Measurements from ENCODE around the gene MPST.
"Not testable (repeated sequence)": the region's sequence is repeated elsewhere in the genome, so short reads cannot be mapped to it uniquely, and the experiment has no call there.

The MPST gene

DNA sequence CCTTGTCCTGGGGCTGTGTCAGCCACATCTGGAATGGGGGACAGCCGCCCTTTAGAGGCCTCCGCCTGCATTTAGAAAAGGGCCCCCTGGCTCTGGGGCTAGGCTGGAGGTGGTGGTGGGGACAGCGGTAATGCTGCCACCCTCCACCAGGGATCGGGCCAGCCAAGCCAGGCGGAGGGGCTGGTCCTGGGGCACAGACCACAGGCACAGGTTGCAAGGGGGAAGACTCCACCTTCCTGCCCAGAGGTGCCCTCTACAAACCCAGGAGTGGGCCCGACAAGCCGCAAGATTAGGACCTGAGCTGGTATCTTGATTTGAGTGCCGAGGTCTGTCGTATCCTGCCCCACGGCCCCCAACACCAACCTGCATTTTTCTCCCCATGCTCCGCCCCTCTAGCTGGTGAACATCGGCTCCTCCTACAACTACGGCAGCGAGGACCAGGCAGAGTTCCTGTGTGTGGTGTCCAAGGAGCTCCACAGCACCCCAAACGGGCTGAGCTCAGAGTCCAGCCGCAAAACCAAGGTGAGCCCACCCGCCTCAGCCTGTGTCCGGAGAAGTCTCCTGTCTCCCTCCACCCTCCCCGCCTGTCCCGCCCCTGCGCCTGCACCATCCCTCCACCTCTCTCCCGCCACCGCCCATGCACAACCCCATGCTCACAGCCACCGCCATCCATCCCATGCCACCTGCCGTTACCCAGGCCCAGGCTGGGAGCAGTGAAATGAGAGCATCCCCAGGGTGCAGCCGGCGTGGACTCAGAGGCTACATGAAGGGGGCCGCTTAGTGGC, 39.6 kb downstream of the MPST start:
- no peak overlapping the region for H3K27ac ChIP-seq
- DNase-seq (ENCODE audit: low read depth, low spot score) = no peak

DNA sequence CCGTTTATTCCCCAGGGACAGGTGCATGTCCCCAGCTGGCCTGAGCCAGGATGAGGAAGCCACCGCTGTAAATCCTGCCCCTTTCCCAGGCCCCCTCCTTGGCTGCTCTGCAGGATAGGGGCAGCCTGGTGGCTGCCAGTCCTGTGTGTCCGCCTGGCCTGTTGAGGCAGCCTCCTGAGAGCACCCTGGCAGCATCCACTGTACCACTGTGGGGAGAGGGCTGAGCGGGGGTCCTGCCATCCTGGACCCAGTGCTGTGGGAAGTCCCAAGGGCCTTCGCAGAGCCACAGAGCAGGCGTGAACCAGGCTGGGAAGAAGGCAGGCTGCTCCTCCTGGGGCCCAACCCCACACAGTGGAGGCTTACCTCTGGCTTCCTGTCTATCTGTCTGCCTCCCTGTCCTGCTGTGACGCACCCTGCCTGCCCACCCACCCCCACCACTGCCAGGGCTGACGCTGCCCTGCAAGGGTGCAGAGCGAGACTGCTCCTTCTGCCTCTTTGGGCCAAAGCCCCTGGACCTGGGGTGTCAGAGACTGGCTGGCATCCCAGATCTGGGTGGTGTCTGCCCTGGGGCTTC, 40.4 kb downstream of the MPST start:
- no peak for DNase-seq (ENCODE audit: low read depth, low spot score)
- H3K27ac ChIP-seq = no peak overlapping the region

DNA sequence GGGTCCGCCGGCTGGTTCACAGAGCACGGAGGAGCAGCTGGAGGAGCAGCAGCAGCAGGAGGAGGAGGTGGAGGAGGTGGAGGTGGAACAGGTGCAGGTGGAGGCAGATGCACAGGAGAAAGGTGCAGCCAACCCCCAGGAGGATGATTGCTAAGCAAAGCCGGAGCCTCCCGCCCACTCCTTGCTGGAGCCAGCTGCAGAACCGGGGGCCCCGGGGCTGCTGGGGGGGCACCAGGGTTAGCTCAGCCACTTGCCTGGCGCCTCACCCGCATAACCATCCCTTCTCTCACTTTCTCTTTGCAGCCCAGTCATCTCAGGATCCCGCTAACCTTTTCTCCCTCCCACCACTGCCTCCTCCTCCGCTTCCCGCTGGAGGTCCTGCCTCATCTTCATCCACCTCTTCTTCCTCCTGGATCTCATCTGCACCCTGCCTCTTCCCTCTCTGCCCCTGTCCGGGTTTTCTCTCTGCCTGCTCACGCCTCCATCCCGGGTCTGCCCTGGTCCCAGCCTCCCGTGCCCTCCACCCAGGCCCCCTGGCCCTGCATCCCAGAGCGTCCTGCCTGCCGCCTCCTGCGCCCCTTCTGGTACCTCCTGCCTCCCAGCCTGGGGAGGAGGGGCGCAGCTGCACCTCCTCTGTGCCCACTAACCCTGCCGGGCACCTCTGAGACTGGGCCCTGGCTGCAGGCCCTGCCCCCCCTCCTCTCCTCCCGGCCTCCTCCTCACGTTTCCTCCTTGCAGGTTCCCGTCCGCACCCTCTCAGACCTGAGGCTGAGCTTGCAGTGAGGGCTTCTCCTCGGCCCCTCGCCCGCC, 41.5 kb downstream of the MPST start:
- DNase-seq (ENCODE audit: low read depth, low spot score) = no peak
- no peak overlapping the region for H3K27ac ChIP-seq

DNA sequence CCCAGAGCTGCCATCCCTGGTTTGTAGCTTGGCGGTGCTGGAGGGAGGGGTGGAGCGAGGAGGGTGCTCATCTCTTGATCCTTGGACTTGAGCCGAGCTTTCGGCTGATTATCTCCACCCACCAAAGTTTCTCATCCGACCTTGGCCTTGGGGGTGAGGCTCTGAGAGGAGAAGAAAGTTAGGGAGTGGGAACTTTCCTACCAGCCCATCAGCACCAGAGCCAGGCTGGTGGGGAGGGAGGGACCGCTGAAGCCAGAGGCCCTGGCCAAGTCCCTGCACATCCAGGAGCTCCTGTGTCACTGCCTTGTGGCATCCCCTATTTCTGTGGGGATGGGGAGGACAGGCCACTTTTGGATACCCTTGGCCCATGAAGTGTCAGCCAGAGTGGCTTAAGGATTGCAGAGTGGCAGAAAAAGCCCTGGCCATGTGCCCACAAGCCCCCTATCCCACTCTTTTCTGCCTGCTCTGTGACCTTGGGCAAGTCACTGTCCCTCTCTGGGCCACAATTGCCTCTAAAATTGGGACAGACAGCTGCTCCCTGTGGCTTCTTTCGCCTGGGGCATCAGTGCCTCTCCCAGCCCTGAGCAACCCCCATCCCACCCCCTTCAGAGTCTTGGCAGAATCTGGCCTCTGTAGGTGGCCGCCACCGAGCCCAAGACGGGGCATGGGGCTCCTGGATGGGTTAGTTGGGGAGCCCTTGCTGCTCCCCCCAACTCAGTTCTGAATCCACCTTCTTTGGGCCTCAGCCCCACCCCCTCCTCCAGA, 42.3 kb downstream of the MPST start:
- H3K27ac ChIP-seq = no peak overlapping the region
- no peak for DNase-seq (ENCODE audit: low read depth, low spot score)

DNA sequence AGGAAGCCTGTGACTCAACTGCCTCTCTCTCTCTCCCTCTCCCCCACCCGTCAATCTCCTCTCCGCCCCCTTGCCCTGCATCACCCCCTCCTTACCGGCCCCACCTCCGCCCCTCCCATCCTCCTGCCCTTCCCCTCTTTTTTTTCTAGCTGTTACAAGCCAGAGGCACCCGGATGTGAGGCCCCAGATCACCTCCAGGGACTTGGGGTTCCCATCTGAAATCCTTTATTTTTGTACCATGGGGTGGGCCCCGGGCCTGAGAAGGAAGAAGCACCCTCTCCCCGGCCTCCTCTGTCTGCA, 42.8 kb downstream of the MPST start:
- DNase-seq (ENCODE audit: low read depth, low spot score) = no peak
- H3K27ac ChIP-seq = no peak overlapping the region

DNA sequence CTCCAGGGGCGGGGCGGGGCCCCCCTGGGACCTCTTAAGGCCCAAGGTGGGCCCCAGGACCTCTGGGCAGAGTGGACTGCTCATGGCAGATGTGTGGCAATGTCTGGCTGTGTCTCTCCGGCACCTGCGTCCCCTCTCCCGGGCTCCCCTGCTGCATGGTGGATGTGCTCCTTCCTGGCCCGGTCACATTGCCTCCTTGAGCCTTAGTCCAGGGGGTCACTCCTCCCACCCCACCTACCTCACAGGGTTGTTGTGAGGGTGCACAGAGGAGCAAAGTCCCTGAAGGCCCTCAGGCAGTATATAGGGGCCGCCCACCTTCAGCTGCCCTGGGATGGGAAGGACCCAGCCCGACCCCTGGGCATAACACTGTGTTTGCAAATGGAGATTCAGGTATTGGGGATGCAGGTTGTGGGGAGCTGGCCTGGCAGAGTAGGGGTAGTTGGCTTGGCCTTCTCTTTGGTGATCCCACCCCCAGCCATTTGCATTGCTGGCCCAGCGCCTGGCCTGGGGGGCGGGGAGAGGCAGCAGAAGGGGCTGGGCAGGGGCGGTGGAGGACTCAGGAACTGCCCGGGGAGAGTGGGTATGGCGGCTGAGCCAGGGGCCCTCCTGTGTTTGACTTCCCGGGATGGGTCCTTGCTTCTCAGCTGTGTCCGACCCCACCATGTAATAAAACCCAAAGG, 43.3 kb downstream of the MPST start:
- H3K27ac ChIP-seq = no peak overlapping the region

DNA sequence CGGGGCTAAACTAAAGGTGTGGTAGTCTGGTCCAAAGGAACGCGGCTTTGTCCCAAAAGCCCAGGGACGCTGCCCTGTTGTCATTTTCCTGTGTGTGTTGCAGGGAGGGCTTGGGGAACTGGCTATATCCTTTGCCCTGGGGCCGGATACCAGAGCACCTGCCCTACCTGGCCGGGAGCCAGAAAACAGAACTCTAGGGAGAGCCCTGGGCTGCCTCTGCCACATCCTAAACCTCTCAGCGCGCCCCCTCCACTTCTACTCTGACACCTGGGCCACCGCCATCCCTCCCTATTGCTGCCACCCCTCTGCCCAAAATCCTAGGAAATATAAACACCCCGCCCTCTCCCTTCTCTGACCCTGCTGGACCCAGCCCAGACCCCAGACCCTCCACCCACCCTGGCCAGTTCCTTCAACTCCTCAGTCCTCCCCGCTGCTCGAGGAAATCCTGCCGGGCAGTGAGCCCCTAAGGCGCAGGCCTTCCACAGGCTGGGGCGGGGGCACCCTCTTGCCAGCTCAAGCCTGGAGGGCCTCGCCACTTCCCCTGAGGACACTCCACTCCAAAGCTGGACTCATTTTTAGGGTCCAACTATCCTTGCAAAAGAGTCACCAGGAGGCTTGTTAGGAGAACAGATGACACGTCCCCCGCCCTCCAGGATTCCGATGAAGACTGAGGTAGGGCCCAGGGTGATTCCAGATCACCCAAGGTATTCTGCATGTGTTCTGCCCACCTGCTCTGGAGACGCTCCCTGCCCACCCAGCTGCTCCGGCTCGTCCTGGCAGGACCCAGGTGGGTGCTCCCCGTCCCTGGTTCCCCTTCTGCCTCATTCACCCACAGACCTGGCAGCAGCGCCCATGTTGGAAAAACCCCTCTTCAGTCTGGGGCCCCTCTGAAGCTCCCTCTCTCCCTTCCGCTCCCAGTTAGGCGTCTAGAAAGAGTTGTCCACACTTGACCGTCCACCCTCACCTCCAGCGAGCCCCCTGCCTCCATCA, 44.2 kb downstream of the MPST start:
- no peak overlapping the region for H3K27ac ChIP-seq
- DNase-seq (ENCODE audit: low read depth, low spot score) = no peak

More for the DNA sequence above, 43.3 kb downstream of the MPST start:
- DNase-seq (ENCODE audit: low read depth, low spot score) = no peak

DNA sequence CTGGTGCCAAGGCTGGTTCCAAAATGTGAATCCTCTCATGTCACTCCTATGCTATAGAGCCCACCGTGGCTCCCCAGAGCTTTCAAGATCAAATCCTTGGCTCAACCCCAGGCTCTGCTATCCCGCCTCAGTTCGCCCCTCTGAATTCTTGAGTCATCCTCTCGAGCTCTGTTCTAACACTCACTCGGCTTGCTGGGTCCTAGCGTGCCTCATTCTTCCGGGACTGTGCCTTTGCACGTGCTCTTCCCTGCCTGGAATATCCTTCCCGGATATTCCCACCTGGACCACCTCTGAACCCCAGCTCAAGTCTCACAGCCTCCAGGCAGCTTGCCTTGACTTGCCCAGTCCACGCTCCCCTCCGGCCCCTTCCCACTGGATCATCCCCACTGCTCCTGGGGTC, 45.0 kb downstream of the MPST start:
- H3K27ac ChIP-seq = no peak overlapping the region
- DNase-seq (ENCODE audit: low read depth, low spot score) = no peak

DNA sequence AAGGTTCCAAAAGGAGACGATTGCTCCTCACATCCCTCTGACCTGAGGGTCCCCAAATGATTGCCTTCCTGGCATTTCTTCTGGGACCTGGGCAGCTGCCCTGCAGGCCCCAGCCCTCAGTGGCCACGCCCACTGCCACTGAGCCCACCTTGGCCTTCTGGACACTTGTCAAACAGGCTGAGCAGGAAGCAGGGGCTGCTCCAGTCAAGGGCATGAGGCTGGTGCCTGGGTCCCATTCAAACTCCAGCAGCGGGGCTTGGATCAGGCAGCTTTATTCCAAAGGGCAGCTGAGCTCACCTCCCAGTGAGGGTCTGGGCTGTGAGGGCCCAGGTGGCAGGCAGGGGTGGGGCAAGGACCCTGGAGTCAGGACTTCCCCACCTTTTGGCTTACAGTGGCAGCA, 45.6 kb downstream of the MPST start:
- no peak overlapping the region for H3K27ac ChIP-seq
- no peak for DNase-seq (ENCODE audit: low read depth, low spot score)

DNA sequence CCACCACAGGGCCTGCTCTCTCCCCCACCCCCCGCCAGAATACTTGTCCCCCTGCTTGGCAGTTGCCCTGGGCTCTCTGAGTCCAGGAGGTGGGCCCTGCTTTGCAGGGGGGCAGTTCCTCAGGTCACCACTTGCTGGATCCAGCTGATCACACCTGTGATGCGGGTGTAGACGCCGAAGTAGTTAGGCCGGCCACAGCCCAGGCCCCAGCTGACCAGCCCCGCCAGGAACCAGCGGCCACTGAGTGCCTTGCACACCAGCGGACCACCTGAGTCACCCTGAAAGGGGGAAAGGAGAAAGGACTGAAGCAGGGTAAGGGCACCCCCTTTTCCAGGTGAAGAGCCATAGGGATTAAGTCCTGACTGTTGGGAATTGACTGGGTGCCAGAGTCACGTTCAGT, 46.4 kb downstream of the MPST start:
- no peak overlapping the region for H3K27ac ChIP-seq
- no peak for DNase-seq (ENCODE audit: low read depth, low spot score)

DNA sequence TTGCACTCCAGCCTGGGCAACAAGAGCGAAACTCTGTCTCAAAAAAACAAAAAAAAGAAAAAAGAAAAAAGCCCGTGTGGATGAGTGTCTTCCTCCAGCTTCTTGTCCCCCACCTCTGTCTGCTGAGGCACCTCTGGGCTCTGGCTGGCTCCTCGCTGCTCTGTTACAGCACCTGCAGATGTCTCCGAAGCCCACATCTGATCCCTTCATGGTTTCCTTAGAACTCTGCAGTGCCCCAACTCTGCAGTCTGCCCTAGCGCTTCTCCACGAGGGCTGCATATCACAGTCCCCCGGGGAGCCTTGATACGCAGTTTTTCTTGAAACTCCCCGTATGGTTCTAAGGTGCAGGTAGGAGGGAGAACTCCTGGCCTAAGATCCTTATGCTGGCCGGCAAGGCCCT, 47.9 kb downstream of the MPST start:
- DNase-seq (ENCODE audit: low read depth, low spot score) = no peak
- H3K27ac ChIP-seq = no peak overlapping the region

DNA sequence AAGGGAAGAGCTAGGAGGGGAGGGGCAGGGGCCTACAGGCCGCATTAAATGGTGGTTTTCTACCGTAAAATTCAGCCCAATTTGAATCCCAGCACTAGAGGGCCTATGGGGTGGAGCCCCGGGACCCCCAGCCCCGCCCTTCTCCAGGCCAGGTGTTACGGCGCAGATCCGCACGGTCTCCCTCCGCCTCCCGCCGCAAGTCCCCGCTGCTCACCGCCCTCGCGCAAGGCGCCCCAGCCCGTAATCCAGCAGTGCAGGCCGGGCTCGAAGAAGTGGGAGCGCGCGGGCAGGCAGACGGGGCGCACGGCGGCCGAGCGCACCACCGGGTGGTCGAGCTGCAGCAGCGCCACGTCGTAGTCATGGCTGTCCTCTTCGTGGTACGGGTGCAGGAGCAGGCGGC, 49.3 kb downstream of the MPST start:
- DNase-seq (ENCODE audit: low read depth, low spot score) = no peak
- H3K27ac ChIP-seq = no peak overlapping the region

DNA sequence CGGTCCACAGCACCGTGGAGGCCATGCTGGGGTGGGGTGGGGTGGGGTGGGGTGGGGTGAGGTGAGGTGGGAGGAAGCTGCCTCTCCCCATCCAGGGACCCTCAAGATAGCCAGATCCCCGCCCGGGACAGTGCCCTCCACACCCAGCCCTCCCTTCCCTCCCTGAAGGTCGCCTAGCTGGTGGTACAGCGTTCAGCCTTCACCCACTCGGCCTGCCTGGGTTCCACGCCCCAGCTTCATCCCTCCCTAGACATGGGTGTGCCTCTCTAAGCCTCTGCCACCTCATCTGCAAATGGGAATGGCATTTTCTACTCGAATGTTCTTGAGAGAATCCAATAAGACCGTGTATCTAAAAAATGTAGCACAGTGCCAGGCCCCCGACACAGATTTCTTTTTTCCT, 49.8 kb downstream of the MPST start:
- DNase-seq (ENCODE audit: low read depth, low spot score) = no peak
- H3K27ac ChIP-seq = no peak overlapping the region

DNA sequence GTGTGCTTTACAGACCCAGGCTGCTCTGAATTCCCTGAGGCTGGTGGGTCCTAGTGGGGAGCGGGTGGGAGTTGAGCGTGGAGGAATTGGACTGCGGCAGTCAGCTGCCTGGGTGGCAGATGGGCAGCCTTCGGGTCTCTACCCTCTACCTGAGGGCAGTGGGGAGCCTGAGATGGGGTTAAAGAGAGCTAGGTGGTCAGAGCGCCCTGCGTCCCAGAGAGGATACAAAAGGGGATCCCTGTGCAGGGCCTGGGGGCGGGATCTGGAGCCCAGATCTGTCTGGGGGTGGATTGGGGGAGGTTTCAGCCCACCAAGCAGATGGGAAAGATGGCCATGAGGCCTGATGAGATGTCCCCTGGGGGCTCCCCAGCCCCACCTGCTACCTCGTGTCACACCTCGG, 50.2 kb downstream of the MPST start:
- DNase-seq (ENCODE audit: low read depth, low spot score) = no peak
- no peak overlapping the region for H3K27ac ChIP-seq

DNA sequence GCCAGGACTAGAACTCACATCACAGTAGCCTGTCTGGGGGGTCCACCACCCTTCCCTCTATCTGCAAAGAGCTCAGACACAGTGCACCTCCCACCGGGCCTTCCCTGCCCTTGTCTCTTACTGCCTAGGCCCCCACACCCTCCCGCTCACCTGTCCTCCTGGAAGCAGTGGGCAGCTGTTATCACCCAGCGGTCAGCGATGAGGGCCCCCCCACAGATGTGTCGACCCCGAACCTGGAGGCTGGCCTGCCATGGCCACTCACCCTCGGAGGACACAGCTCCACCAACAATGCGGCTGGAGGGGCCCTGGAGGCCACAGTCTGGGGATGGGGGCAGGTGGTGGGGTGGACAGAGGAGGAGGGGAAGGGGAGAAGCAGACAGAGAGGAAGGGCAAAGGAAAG, 50.8 kb downstream of the MPST start:
- DNase-seq (ENCODE audit: low read depth, low spot score) = no peak
- H3K27ac ChIP-seq = no peak overlapping the region

DNA sequence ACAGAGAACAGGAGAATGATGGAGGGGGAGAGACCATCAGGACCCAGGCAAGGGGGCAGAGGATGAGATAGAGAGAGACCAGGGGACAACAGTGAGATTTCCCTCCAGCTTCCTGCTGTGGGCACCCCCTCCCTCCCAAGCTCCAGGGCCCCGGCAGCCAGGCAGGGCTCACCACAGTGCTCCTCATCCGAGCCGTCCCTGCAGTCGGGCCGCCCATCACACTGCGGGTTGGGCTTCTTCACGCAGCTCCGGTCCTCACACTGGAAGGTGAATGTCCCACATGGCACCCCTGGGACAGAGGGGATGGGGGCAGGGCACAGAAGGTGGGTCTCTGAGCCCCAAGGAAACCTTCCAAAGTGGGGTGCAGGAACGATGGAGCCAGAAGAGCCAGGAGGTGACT, 51.2 kb downstream of the MPST start:
- DNase-seq (ENCODE audit: low read depth, low spot score) = no peak

DNA sequence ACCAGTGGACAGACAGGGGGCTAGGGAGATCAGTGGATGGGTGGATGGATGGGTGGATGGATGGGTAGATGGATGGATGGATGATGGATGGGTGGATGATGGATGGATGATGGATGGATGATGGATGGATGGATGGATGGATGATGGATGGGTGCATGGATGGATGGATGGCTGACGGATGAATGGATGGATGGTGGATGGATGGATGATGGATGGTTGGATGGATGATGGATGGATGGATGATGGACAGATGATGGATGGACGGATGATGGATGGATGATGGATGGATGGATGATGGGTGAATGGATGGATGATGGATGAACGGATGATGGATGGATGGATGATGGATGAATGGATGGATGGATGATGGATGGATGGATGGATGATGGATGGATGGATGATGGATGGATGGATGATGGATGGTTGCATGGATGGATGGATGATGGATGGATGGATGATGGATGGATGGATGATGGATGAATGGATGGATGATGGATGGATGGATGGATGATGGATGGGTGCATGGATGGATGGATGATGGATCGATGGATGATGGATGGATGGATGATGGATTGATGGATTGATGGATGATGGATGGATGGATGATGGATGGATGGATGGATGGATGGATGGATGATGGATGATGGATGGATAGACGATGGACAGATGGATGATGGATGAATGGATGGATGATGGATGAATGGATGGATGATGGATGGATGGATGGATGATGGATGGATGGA, 52.5 kb downstream of the MPST start:
- not testable (repeated sequence) for H3K27ac ChIP-seq; DNase-seq (ENCODE audit: low read depth, low spot score)

More for the DNA sequence above, 51.2 kb downstream of the MPST start:
- no peak overlapping the region for H3K27ac ChIP-seq

DNA sequence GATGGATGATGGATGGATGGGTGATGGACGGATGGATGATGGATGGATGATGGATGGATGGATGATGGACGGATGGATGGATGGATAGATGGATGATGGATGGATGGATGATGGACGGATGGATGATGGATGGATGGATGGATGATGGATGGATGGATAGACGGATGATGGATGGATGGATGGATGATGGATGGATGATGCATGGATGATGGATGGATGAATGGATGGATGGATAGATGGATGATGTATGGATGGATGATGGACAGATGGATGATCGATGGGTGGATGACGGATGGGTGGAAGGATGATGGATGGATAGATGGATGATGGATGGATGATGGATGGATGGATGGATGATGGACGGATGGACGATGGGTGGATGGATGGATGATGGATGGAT, 53.1 kb downstream of the MPST start:
- no peak for DNase-seq (ENCODE audit: low read depth, low spot score)

More for the DNA sequence above, 53.1 kb downstream of the MPST start:
- H3K27ac ChIP-seq = no peak overlapping the region

All from epithelial cell of prostate (primary cell).